SK-N-SH treated with all-trans-retinoic acid at 6 μM for 48 hours (cell line): ENCODE results near the gene SHB.

Experiments used
- ATAC-seq: fragments of 200-7000 bp; cut with Tn5 transposase; 3 replicates; pipeline ENCODE4 v1.9.1; 2020; ENCODE audit warnings: mild to moderate bottlenecking, moderate library complexity
- ARNTL ChIP-seq: fragments of 450-650 bp; formaldehyde crosslinking; IDR thresholded peaks from 2 replicates; pipeline ENCODE4 v1.5.0; 2020; ENCODE audit warnings: low read depth, mild to moderate bottlenecking, moderate library complexity, borderline replicate concordance
- BACH2 ChIP-seq: fragments of 250-450 bp; sonication (Bioruptor Pico); IDR thresholded peaks from 2 replicates; pipeline ENCODE4 v1.9.0; 2021; ENCODE audit warnings: mild to moderate bottlenecking, borderline replicate concordance
- CREB5 ChIP-seq: fragments of 250-450 bp; sonication (Bioruptor Pico); IDR thresholded peaks from 2 replicates; pipeline ENCODE4 v1.5.1; 2020; ENCODE audit warnings: low read depth, mild to moderate bottlenecking, moderate library complexity
- CSDC2 ChIP-seq: fragments of 250-450 bp; sonication (Bioruptor Pico); IDR thresholded peaks from 2 replicates; pipeline ENCODE4 v1.5.0; 2020; ENCODE audit warnings: mild to moderate bottlenecking, moderate library complexity
- CSRNP3 ChIP-seq: fragments of 250-450 bp; sonication (Bioruptor Pico); IDR thresholded peaks from 2 replicates; pipeline ENCODE4 v1.5.1; 2021; ENCODE audit warnings: mild to moderate bottlenecking, moderate library complexity
- ESRRG ChIP-seq: fragments of 250-450 bp; sonication (Bioruptor Pico); IDR thresholded peaks from 2 replicates; pipeline ENCODE4 v1.6.1; 2021; ENCODE audit warnings: mild to moderate bottlenecking
- GLIS3 ChIP-seq: fragments of 250-450 bp; sonication (Bioruptor Pico); IDR thresholded peaks from 2 replicates; pipeline ENCODE4 v1.5.0; 2020; ENCODE audit warnings: mild to moderate bottlenecking, moderate library complexity
- ISL1 ChIP-seq: fragments of 250-450 bp; sonication (Bioruptor Pico); IDR thresholded peaks from 2 replicates; pipeline ENCODE4 v2.1.2; 2022; ENCODE audit warnings: mild to moderate bottlenecking, moderate library complexity
- OSR1 ChIP-seq: fragments of 250-450 bp; sonication (Bioruptor Pico); IDR thresholded peaks from 2 replicates; pipeline ENCODE4 v1.8.0; 2022; ENCODE audit warnings: moderate library complexity, mild to moderate bottlenecking, inconsistent platforms
- PATZ1 ChIP-seq: fragments of 250-450 bp; sonication (Bioruptor Pico); IDR thresholded peaks from 2 replicates; pipeline ENCODE4 v1.8.0; 2020; ENCODE audit warnings: mild to moderate bottlenecking, moderate library complexity, borderline replicate concordance
- POU6F1 ChIP-seq: fragments of 250-450 bp; sonication (Bioruptor Pico); IDR thresholded peaks from 2 replicates; pipeline ENCODE4 v1.8.0; 2021; ENCODE audit warnings: low read depth, mild to moderate bottlenecking, moderate library complexity, borderline replicate concordance
- PPARA ChIP-seq: fragments of 250-450 bp; sonication (Bioruptor Pico); IDR thresholded peaks from 2 replicates; pipeline ENCODE4 v1.5.0; 2020; ENCODE audit warnings: mild to moderate bottlenecking, borderline replicate concordance
- RARB ChIP-seq: fragments of 250-450 bp; sonication (Bioruptor Pico); IDR thresholded peaks from 2 replicates; pipeline ENCODE4 v1.8.0; 2021; ENCODE audit warnings: mild to moderate bottlenecking, moderate library complexity
- SNAI2 ChIP-seq: fragments of 250-450 bp; sonication (Bioruptor Pico); IDR thresholded peaks from 2 replicates; pipeline ENCODE4 v1.5.0; 2020; ENCODE audit warnings: mild to moderate bottlenecking, moderate library complexity
- TCF4 ChIP-seq: fragments of 250-450 bp; sonication (Bioruptor Pico); IDR thresholded peaks from 2 replicates; pipeline ENCODE4 v1.8.0; 2021; ENCODE audit warnings: mild to moderate bottlenecking, moderate library complexity, borderline replicate concordance
- TOX ChIP-seq: fragments of 250-450 bp; sonication (Bioruptor Pico); IDR thresholded peaks from 2 replicates; pipeline ENCODE4 v1.8.0; 2021; ENCODE audit warnings: mild to moderate bottlenecking, moderate library complexity, borderline replicate concordance
- TSHZ2 ChIP-seq: fragments of 250-450 bp; sonication (Bioruptor Pico); IDR thresholded peaks from 2 replicates; pipeline ENCODE4 v1.5.0; 2020; ENCODE audit warnings: mild to moderate bottlenecking, moderate library complexity
- ZC3H10 ChIP-seq: fragments of 250-450 bp; sonication (Bioruptor Pico); IDR thresholded peaks from 2 replicates; pipeline ENCODE4 v1.5.1; 2021; ENCODE audit warnings: mild to moderate bottlenecking, moderate library complexity
- ZFP3 ChIP-seq: fragments of 250-450 bp; sonication (Bioruptor Pico); IDR thresholded peaks from 2 replicates; pipeline ENCODE4 v1.5.0; 2020; ENCODE audit warnings: mild to moderate bottlenecking, moderate library complexity
- ZNF565 ChIP-seq: fragments of 450-650 bp; formaldehyde crosslinking; conservative IDR thresholded peaks from 2 replicates; pipeline ENCODE4 v1.5.0; 2020; ENCODE audit warnings: low read depth, mild to moderate bottlenecking, moderate library complexity
- ZNF70 ChIP-seq: fragments of 450-650 bp; formaldehyde crosslinking; IDR thresholded peaks from 2 replicates; pipeline ENCODE4 v1.5.0; 2020; ENCODE audit warnings: mild to moderate bottlenecking, moderate library complexity
- ZNF8 ChIP-seq: fragments of 450-650 bp; formaldehyde crosslinking; IDR thresholded peaks from 2 replicates; pipeline ENCODE4 v1.5.0; 2020; ENCODE audit warnings: mild to moderate bottlenecking, moderate library complexity

SHB gene

GRCh38 chr9:37902796-37903646, 166.0 kb downstream of the SHB start:
- ATAC-seq: peak; percentile 44
- TF ChIP-seq CSDC2 (CRISPR knock-in tag): no peak
- TF ChIP-seq CREB5 (CRISPR knock-in tag): no peak
- no peak for TF ChIP-seq TOX
- TF ChIP-seq PPARA (CRISPR knock-in tag): no peak
- no peak for TF ChIP-seq TCF4 (CRISPR knock-in tag)
- no peak for TF ChIP-seq ARNTL (CRISPR knock-in tag)
- TF ChIP-seq RARB (CRISPR knock-in tag): no peak
- TF ChIP-seq ZNF70: no peak
- no peak for TF ChIP-seq ZNF565 (CRISPR knock-in tag)

- no peak for TF ChIP-seq RARB (CRISPR knock-in tag)
- TF ChIP-seq ZNF565 (CRISPR knock-in tag): no peak
- TF ChIP-seq OSR1 (CRISPR knock-in tag): no peak
- no peak for TF ChIP-seq ARNTL (CRISPR knock-in tag)
- TF ChIP-seq ISL1: no peak
- TF ChIP-seq BACH2 (CRISPR knock-in tag): no peak
- no peak for TF ChIP-seq ESRRG (CRISPR knock-in tag)
- no peak for TF ChIP-seq ZC3H10 (CRISPR knock-in tag)
- TF ChIP-seq ZNF8 (CRISPR knock-in tag): no peak
- no peak for TF ChIP-seq ZFP3 (CRISPR knock-in tag)
- no peak for TF ChIP-seq TSHZ2
- TF ChIP-seq TCF4 (CRISPR knock-in tag): no peak
- no peak for TF ChIP-seq SNAI2 (CRISPR knock-in tag)
- no peak for TF ChIP-seq PATZ1
- TF ChIP-seq CREB5 (CRISPR knock-in tag): no peak
- TF ChIP-seq GLIS3 (CRISPR knock-in tag): no peak
- no peak for TF ChIP-seq POU6F1 (CRISPR knock-in tag)
- no peak for TF ChIP-seq CSDC2 (CRISPR knock-in tag)
- no peak for TF ChIP-seq CSRNP3 (CRISPR knock-in tag)
- no peak for TF ChIP-seq TOX
- ATAC-seq: no peak
These were observed 166.9 kb downstream of the SHB start for GRCh38 chr9:37902131-37902530.
